Liver (tissue), 9 donors: ENCODE measurements around the gene SIL1. TPM values are rescaled to one million over a fixed set of nuclear protein-coding genes. Genes with fewer than 3 reads are reported as not detected.

Experiments used
- DNase-seq: peaks from one replicate; pipeline ENCODE4 v3.0.0-alpha.2; 2017; ENCODE audit warnings: low spot score
- H3K27ac ChIP-seq, 2 donors: one replicate each; pipeline ENCODE4 v1.7.0; 2013; ENCODE audit warnings: inconsistent platforms in 2 of 2, low read length in 2 of 2, control low read depth in 1 of 2, low read depth in 1 of 2, mild to moderate bottlenecking in 1 of 2
- H3K27me3 ChIP-seq, 4 donors: one replicate each; pipeline versions ENCODE4 v1.6.1 to v1.7.0; 2013; ENCODE audit warnings: low read length in 3 of 4, inconsistent platforms in 1 of 4, mild to moderate bottlenecking in 1 of 4, moderate library complexity in 1 of 4; ENCODE audit not compliant: control insufficient read depth in 4 of 4, insufficient read depth in 4 of 4
- H3K36me3 ChIP-seq, 4 donors: one replicate each; pipeline versions ENCODE4 v1.6.1 to v1.7.0; 2013; ENCODE audit warnings: low read length in 3 of 4, mild to moderate bottlenecking in 3 of 4, low read depth in 1 of 4, moderate library complexity in 1 of 4; ENCODE audit not compliant: control insufficient read depth in 4 of 4, insufficient read depth in 3 of 4
- H3K4me1 ChIP-seq, 4 donors: one replicate each; pipeline versions ENCODE4 v1.6.1 to v1.7.0; 2013; ENCODE audit warnings: low read length in 3 of 4, mild to moderate bottlenecking in 3 of 4, moderate library complexity in 1 of 4; ENCODE audit not compliant: control insufficient read depth in 4 of 4, insufficient read depth in 4 of 4
- H3K4me3 ChIP-seq, 3 donors: one replicate each; pipeline versions ENCODE4 v1.6.1 to v1.7.0; 2013; ENCODE audit warnings: low read length in 3 of 3, control low read depth in 1 of 3, low read depth in 1 of 3, mild to moderate bottlenecking in 1 of 3
- H3K9ac ChIP-seq, 2 donors: one replicate each; pipeline ENCODE4 v1.7.0; 2013; ENCODE audit warnings: low read length in 2 of 2, mild to moderate bottlenecking in 2 of 2, moderate library complexity in 2 of 2, control low read depth in 1 of 2, low read depth in 1 of 2
- H3K9me3 ChIP-seq, 4 donors: one replicate each; pipeline versions ENCODE4 v1.6.1 to v1.7.0; 2013; ENCODE audit warnings: low read length in 3 of 4; ENCODE audit not compliant: control insufficient read depth in 4 of 4
- ATF3 ChIP-seq: IDR thresholded peaks from 2 replicates; pipeline ENCODE4 v1.6.1; 2016; ENCODE audit warnings: antibody characterized with exemption
- CTCF ChIP-seq: fragments of 150-350 bp; IDR thresholded peaks from 2 replicates; pipeline ENCODE4 v1.5.1; 2017; ENCODE audit warnings: improper control_type of control experiment, low read depth, low read length; ENCODE audit not compliant: missing input control
- EGR1 ChIP-seq, 2 donors: IDR thresholded peaks; 2 replicates each; pipeline ENCODE4 v1.6.1; 2016 to 2018; ENCODE audit warnings: antibody characterized with exemption in 2 of 2, low read depth in 2 of 2
- FOXA1 ChIP-seq: IDR thresholded peaks from 2 replicates; pipeline ENCODE4 v1.6.1; 2016; ENCODE audit warnings: antibody characterized with exemption
- FOXA2 ChIP-seq: IDR thresholded peaks from 2 replicates; pipeline ENCODE4 v1.6.1; 2016; ENCODE audit warnings: antibody characterized with exemption
- GABPA ChIP-seq, 2 donors: IDR thresholded peaks in 1 of 2; conservative IDR thresholded peaks in 1 of 2; 2 replicates each; pipeline ENCODE4 v1.6.1; 2016; ENCODE audit warnings: antibody characterized with exemption in 2 of 2, mild to moderate bottlenecking in 1 of 2, moderate library complexity in 1 of 2
- HNF4A ChIP-seq, 2 donors: conservative IDR thresholded peaks; 2 replicates each; pipeline ENCODE4 v1.6.1; 2016; ENCODE audit warnings: antibody characterized with exemption in 2 of 2, mild to moderate bottlenecking in 2 of 2
- HNF4G ChIP-seq: IDR thresholded peaks from 2 replicates; pipeline ENCODE4 v1.6.1; 2016; ENCODE audit warnings: antibody characterized with exemption
- JUND ChIP-seq, 2 donors: IDR thresholded peaks; 2 replicates each; pipeline ENCODE4 v1.6.1; 2016; ENCODE audit warnings: antibody characterized with exemption in 2 of 2
- MAX ChIP-seq: IDR thresholded peaks from 2 replicates; pipeline ENCODE4 v1.6.1; 2016; ENCODE audit warnings: antibody characterized with exemption
- NR2F2 ChIP-seq: IDR thresholded peaks from 2 replicates; pipeline ENCODE4 v1.6.1; 2016; ENCODE audit warnings: antibody characterized with exemption
- RAD21 ChIP-seq, 2 donors: IDR thresholded peaks; 2 replicates each; pipeline ENCODE4 v1.6.1; 2016; ENCODE audit warnings: antibody characterized with exemption in 2 of 2, mild to moderate bottlenecking in 2 of 2
- REST ChIP-seq: IDR thresholded peaks from 2 replicates; pipeline ENCODE4 v1.6.1; 2016; ENCODE audit warnings: antibody characterized with exemption, mild to moderate bottlenecking
- RXRA ChIP-seq, 2 donors: IDR thresholded peaks; 2 replicates each; pipeline ENCODE4 v1.6.1; 2017 to 2018; ENCODE audit warnings: antibody characterized with exemption in 2 of 2, mild to moderate bottlenecking in 1 of 2
- SP1 ChIP-seq: IDR thresholded peaks from 2 replicates; pipeline ENCODE4 v1.6.1; 2018; ENCODE audit warnings: antibody characterized with exemption, mild to moderate bottlenecking
- TAF1 ChIP-seq: conservative IDR thresholded peaks from 2 replicates; pipeline ENCODE4 v1.6.1; 2016; ENCODE audit warnings: antibody characterized with exemption, mild to moderate bottlenecking
- YY1 ChIP-seq: IDR thresholded peaks from 2 replicates; pipeline ENCODE4 v1.6.1; 2016; ENCODE audit warnings: antibody characterized with exemption, mild to moderate bottlenecking
- ZBTB33 ChIP-seq: IDR thresholded peaks from 2 replicates; pipeline ENCODE4 v1.6.1; 2016; ENCODE audit warnings: antibody characterized with exemption
- WGBS: extraction: QIAGEN DNeasy Blood & Tissue Kit; methylation state at CpG from one replicate; pipeline ENCODE4 v1.1.7; 2013; 5-methylcytosine and 5-hydroxymethylcytosine counted together
- polyA plus RNA-seq, 2 donors: library from polyadenylated mRNA; stranded (reverse) in 1 of 2; unstranded in 1 of 2; fragments of 200-250 nt in 1 of 2; fragments of >200 nt in 1 of 2; fragmentation: Nextera tagmentation in 1 of 2; extraction: Ambion mirVana in 1 of 2; gene quantifications; one replicate each; pipeline versions ENCODE4 v1.2.1 to v1.2.3, GENCODE V29; 2013 to 2015
- total RNA-seq, 2 donors: library from RNA; depleted of rRNA; stranded (reverse); fragments of >200 nt; gene quantifications; one replicate each; pipeline ENCODE4 v1.2.3, GENCODE V29; 2014
- donor health status: healthy.
- donor health status: healthy.
- donor health status: healthy.
- donor health status: healthy.
- donor health status: healthy.

Gene SIL1
- total and polyA plus RNA-seq, 4 donors: 38.1 to 95.1 (median 76.2) TPM

- no peak overlapping the region for H3K4me3 ChIP-seq
- no peaks in the 10 kb centered on the region for H3K27me3 ChIP-seq
- H3K9ac ChIP-seq: no peak overlapping the region
- no peak overlapping the region for H3K27ac ChIP-seq
- peaks cover 7 to 33% (median 16%) of the 10 kb centered on the region in 4 donors for H3K36me3 ChIP-seq
- no peaks in the 10 kb centered on the region for H3K9me3 ChIP-seq
- WGBS: 96% methylated on average over 3 of the region's 3 CpGs
- DNase-seq: no peak
- H3K4me1 ChIP-seq: no peaks in the 10 kb centered on the region
- no peak for TF ChIP-seq JUND (IDR thresholded peaks at IDR 0.05)
- no peak for TF ChIP-seq EGR1 (IDR thresholded peaks at IDR 0.05; ENCODE audit: low read depth in 2 of 2)
- no peak for TF ChIP-seq ATF3
- no peak for TF ChIP-seq ZBTB33
- TF ChIP-seq FOXA1: no peak
- TF ChIP-seq TAF1: no peak
- TF ChIP-seq NR2F2: no peak
- no peak for TF ChIP-seq CTCF
- TF ChIP-seq FOXA2: no peak
- no peak for TF ChIP-seq REST
- no peak for TF ChIP-seq RXRA (IDR thresholded peaks at IDR 0.05)
- TF ChIP-seq RAD21 (IDR thresholded peaks at IDR 0.05): no peak
- no peak for TF ChIP-seq SP1
- TF ChIP-seq YY1: no peak
- TF ChIP-seq HNF4A (conservative IDR thresholded peaks at IDR 0.05): no peak
- no peak for TF ChIP-seq GABPA (IDR thresholded peaks at IDR 0.05 in 1 of 2, conservative IDR thresholded peaks at IDR 0.05 in 1 of 2)
Observed at GRCh38 chr5:139016186-139016585, 182.0 kb downstream of the SIL1 start.

- Histone ChIP-seq H3K36me3 (peaks cover 4 to 19% (median 8%) of the 10 kb centered on the region in 4 donors), H3K4me1 (no peaks in the 10 kb centered on the region), H3K27me3 (no peaks in the 10 kb centered on the region), H3K4me3 (no peak overlapping the region), H3K9me3 (no peaks in the 10 kb centered on the region), H3K9ac (no peak overlapping the region), H3K27ac (no peak overlapping the region)
- no peak for TF ChIP-seq ATF3
- TF ChIP-seq NR2F2: no peak
- no peak for TF ChIP-seq EGR1 (IDR thresholded peaks at IDR 0.05; ENCODE audit: low read depth in 2 of 2)
- no peak for TF ChIP-seq JUND (IDR thresholded peaks at IDR 0.05)
- TF ChIP-seq RXRA (IDR thresholded peaks at IDR 0.05): peak; percentile 18 to 34
- TF ChIP-seq HNF4G: no peak
- peak in 1 of 2 donors; percentile 20 for TF ChIP-seq HNF4A (conservative IDR thresholded peaks at IDR 0.05)
- no peak for TF ChIP-seq MAX
- no peak for TF ChIP-seq CTCF
- TF ChIP-seq FOXA1: no peak
- TF ChIP-seq ZBTB33: no peak
- no peak for TF ChIP-seq GABPA (IDR thresholded peaks at IDR 0.05 in 1 of 2, conservative IDR thresholded peaks at IDR 0.05 in 1 of 2)
- TF ChIP-seq RAD21 (IDR thresholded peaks at IDR 0.05): peak in 1 of 2 donors; percentile 3
- TF ChIP-seq SP1: no peak
- no peak for DNase-seq
- WGBS: 78% methylated on average over 4 of the region's 4 CpGs
Observed at GRCh38 chr5:139014726-139015125, 183.4 kb downstream of the SIL1 start.
